C4-2B (cell line): ENCODE results near the gene ZBP1.

Experiments
- ZFX ChIP-seq: fragments of 450-650 bp; IDR thresholded peaks from 2 replicates; pipeline ENCODE4 v1.6.1; 2017
- TF ChIP-seq, protein P1 (sequence below): fragments of 450-650 bp; conservative IDR thresholded peaks from 2 replicates; pipeline ENCODE4 v1.5.1; 2017; ENCODE audit warnings: mild to moderate bottlenecking

DNA sequence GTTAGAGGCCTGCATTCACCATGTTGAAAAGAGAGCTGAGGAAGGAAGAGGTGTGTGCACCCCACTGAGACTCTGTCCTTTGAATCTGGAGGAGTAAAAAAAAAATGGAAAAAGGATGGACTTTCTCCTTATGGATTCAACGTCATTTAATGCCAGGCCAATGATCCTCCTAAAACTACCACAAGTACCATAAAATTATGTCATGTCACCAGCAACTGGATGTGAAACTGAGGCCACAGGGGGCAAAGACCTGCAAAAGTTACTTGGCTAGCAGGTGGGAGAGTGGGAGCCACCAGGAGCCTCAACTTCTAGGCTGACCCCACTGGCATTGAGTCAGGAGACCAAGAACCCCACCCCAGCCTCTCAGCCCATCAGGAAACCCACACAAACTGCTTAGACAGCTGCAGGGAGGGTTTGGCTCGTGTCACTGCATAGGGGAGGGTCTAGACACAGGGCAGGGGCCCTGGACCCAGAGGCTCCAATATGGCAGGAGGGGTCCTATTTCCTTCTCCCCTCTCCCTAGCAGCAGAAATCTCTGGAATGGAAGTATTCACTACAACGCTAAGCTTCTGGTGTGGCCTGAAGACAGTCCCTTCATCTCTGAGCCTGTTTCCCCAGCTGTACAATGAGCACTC lies 48.3 kb downstream of the ZBP1 start:
- TF ChIP-seq, protein P1, sequence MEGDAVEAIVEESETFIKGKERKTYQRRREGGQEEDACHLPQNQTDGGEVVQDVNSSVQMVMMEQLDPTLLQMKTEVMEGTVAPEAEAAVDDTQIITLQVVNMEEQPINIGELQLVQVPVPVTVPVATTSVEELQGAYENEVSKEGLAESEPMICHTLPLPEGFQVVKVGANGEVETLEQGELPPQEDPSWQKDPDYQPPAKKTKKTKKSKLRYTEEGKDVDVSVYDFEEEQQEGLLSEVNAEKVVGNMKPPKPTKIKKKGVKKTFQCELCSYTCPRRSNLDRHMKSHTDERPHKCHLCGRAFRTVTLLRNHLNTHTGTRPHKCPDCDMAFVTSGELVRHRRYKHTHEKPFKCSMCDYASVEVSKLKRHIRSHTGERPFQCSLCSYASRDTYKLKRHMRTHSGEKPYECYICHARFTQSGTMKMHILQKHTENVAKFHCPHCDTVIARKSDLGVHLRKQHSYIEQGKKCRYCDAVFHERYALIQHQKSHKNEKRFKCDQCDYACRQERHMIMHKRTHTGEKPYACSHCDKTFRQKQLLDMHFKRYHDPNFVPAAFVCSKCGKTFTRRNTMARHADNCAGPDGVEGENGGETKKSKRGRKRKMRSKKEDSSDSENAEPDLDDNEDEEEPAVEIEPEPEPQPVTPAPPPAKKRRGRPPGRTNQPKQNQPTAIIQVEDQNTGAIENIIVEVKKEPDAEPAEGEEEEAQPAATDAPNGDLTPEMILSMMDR, result no peak
- no peak for TF ChIP-seq ZFX
